Fibroblast of villous mesenchyme (primary cell): ENCODE data around the gene GYG2. TPM values are rescaled to one million over a fixed set of nuclear protein-coding genes. Genes with fewer than 3 reads are reported as not detected.
A peak's percentile ranks its signal among the peaks of the same experiment; 100 is the strongest.

Source experiments
- DNase-seq: peaks from one replicate; pipeline ENCODE4 v3.0.0-alpha.2; 2010; ENCODE audit warnings: low read depth
- H3K4me3 ChIP-seq: 2 replicates; pipeline ENCODE4 v1.5.1; 2011; ENCODE audit warnings: low read depth, mild to moderate bottlenecking, low read length
- total RNA-seq: library from RNA; depleted of rRNA; stranded (reverse); fragments of >200 nt; gene quantifications from 2 replicates; pipeline ENCODE4 v1.2.3, GENCODE V29; 2012
- TF ChIP-seq, protein P1 (sequence below): IDR thresholded peaks from 2 replicates; pipeline ENCODE4 v1.5.1; 2012; ENCODE audit warnings: low read depth, mild to moderate bottlenecking, low read length; ENCODE audit not compliant: insufficient read depth

The GYG2 gene
- total RNA-seq, 1 donor, result 3.5 TPM

DNA sequence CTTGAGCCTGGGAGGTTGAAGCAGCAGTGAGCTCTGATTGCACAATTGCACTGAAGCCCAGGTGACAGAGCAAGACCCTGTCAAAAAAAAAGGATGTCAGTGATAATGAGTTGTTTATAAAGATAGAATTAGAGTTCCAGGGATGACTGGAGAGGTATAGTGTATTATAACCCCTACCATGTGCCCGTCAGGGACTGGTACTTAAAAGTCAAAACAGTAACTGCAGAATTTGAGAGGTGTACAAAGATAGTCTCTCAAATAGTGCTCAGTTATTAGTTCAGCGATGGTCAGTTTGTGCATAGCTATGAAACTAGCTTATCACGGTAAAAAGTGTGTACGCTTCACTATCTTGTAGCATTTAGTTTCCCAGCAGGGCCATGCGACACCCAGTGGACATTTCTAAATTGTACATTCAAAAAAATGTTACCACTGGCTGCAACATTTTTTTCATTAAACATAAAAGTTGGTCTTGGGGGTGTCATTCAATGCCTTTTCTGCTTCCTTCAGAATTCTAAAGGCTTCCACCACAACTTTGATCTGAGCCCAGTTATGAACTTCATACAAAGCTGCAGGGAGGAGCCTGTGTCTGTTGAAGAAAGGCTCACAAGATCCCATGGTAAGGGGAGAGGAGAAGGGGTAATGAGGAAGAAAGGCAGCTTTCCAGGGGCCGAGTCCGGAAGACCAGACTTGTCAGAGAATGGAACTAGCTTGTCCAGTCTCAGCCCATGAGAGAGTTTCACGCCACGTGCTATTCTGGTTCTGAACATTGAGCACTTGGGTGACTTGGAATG, 9.2 kb upstream of the GYG2 start:
- no peak overlapping the region for H3K4me3 ChIP-seq
- TF ChIP-seq, protein P1, sequence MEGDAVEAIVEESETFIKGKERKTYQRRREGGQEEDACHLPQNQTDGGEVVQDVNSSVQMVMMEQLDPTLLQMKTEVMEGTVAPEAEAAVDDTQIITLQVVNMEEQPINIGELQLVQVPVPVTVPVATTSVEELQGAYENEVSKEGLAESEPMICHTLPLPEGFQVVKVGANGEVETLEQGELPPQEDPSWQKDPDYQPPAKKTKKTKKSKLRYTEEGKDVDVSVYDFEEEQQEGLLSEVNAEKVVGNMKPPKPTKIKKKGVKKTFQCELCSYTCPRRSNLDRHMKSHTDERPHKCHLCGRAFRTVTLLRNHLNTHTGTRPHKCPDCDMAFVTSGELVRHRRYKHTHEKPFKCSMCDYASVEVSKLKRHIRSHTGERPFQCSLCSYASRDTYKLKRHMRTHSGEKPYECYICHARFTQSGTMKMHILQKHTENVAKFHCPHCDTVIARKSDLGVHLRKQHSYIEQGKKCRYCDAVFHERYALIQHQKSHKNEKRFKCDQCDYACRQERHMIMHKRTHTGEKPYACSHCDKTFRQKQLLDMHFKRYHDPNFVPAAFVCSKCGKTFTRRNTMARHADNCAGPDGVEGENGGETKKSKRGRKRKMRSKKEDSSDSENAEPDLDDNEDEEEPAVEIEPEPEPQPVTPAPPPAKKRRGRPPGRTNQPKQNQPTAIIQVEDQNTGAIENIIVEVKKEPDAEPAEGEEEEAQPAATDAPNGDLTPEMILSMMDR, result peak; percentile 43
- DNase-seq, result peak; percentile 43

DNA sequence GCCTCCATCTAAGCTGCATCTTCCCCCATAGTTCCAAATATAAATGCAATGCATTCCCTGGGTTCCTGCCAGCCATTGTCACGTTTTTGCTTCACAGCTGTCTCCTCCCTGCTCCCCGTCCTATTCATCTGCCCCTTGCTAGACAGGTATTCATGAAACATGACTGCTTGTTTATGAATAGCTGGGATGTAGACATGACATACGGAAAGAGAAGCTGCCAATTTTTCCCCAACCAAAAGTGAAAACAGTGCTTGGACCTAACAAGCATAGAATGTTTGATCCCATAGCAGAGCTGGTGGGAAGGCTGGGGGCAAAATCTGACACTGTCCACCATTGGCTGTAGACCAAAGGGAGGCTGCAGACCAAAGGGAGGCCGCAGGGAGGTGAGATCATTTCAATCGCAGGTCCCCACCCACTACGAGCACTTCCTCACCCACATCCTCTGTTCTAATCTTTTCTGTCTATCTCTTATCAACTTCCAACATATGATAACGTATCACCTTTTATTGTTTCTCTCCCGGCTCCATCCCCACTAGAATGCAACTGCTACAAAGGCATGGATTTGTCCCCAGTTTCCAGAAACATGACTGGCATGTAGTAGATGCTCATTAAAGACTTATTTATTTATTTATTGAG, 8.5 kb upstream of the GYG2 start:
- no peak overlapping the region for H3K4me3 ChIP-seq
- DNase-seq, result no peak
- TF ChIP-seq, protein P1, result no peak

DNA sequence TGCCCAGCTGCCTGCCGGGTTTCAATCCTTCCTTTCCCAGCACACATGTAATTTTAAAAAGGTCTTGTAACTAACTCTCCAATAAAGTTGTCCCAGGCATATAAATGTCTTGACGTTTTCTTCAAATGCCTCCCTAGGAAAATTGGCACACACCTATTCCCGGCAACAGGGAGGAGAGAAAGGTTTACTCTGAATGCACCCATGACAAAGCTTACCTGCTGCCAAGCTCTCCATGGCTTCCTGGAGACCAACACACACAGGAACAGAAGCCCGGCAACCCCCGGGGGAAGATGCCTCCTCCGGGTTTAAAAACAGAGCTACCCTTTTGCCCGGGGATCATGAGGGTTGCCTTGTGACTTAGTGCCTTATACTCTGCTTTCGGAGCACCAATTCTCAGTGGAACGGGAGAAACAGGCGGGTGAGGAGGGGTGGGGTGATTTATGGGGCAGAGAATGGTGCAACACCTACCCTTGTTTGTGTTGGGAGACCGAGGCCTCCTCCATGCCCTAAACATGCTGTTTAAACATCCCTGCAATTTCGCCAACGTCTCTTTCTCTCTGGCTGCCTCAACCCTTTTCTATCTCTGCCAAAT, 4.8 kb upstream of the GYG2 start:
- DNase-seq, result peak; percentile 43
- H3K4me3 ChIP-seq, result no peak overlapping the region
- TF ChIP-seq, protein P1, result no peak

DNA sequence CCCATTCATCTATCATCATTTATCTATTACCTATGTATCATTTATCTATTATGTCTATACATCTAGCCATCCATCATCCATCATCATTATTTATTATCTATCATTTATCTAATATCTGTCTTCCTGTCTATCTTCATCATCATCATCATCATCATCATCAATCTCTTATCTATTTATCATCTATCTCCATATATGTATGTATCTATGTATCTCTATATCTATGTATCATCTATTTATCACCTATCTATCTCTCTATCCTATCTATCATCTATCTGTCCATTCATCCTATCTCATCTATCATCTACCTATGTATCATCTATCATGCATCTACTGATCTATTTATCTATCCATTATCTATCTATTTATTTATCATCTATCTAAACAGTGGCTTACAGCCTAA, 3.8 kb upstream of the GYG2 start:
- DNase-seq, result no peak
- TF ChIP-seq, protein P1, result no peak
- no peak overlapping the region for H3K4me3 ChIP-seq

DNA sequence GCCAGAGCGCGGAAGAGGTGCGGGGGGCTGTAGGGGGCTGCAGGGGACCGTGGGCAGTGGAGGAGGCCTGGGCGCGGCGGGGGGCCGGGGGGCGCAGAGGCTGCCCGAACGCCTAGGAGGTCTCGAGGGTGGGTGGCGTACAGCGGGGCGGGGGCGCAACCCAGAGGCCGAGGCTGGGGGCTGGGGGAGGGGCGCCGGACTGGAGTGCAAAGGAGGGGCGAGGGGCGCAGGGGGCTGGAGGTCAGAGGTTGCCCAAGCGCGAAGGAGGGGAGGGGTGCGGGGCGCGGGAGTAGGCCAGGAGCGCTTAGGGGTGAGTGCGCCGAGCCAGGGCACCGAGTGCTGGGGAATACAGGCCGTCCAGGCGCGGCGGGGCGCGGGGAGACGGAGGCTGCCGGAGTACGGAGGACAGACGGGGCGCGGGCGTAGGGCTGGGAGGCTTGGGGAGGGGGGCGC, 255 bp downstream of the GYG2 start:
- TF ChIP-seq, protein P1, result no peak
- DNase-seq, result no peak
- H3K4me3 ChIP-seq, result peak overlapping the region; percentile 59

DNA sequence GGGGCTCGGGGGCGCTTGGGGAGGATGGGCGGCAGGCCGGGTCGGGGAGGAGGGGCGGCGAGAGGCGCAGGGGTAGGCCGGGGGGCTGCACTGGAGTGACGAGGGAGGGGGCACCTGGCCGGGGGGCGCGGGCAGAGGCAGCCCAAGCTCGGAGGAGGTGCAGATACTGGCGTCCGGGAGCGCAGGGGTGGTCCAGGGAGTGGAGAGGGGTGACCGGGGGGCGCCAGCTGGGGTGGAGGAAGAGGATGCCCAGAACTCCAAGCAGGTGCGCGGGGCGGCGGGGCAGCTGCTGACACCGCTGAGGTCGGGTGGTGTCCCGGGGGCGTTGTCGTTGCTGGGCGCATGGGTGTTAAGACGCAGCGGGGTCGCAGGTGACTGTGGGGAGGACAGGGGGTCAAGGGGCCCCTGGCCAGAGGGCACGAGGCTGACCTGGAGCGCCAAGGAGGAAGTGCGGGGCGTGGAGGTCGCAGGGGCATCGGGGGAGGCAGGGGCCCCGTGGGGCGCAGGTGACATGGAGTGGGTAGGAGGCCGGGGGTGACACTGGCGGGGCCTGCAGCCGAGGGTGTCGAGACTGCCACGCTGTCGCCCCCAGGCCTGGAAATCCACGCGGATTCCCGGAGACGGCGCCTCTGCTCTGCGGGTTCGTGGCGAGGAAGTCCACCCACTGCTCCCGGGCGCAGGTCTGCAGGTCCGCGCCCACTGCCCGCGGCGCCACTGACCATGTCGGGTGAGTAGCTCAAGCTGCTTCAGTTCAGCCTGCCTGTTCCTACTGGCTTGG, 928 bp downstream of the GYG2 start:
- no peak for DNase-seq
- peak overlapping the region; percentile 59 for H3K4me3 ChIP-seq
- TF ChIP-seq, protein P1, result no peak
